Activated CD4-positive, alpha-beta T cell treated with anti-CD3 and anti-CD28 coated beads for 1 hour (primary cell): ENCODE measurements around the gene SUN5.
"Not testable (repeated sequence)": the region's sequence is repeated elsewhere in the genome, so short reads cannot be mapped to it uniquely, and the experiment has no call there.

ENCODE experiments used
- DNase-seq: peaks from one replicate; pipeline ENCODE4 v3.0.0-alpha.2; 2020

Gene SUN5, protein sequence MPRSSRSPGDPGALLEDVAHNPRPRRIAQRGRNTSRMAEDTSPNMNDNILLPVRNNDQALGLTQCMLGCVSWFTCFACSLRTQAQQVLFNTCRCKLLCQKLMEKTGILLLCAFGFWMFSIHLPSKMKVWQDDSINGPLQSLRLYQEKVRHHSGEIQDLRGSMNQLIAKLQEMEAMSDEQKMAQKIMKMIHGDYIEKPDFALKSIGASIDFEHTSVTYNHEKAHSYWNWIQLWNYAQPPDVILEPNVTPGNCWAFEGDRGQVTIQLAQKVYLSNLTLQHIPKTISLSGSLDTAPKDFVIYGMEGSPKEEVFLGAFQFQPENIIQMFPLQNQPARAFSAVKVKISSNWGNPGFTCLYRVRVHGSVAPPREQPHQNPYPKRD

DNA sequence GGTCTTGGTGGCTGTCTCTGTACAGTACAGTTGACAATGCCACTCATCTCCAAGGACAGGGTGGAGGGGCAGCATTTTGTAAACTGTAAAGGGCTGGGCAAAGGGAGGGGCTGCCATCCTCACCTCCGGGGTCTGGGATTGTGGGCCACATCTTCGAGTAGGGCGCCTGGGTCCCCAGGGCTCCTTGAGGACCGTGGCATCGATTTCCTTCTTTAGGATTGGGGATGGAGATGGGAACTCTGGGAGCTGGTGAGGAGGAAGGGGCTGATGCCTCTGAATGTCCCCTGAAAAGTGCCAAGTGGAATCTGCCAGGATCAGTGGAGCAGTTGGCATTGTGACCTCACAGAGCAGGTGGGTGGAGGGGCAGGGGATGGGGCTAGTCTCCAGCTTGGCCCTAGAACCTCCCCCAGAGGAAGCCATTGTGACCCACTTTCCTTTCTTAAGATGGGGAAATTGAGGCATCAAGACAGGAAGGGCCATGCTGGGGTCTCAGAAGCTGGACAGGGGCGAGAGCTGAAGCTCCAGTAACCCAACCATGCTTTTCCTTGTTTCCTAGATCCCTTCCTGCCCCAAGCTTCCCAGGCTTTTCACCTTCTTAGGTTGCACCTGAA is at the start of gene SUN5:
Gene SUN5 (minus strand): TSS at position 293 of the 611 bp plus-strand sequence. CDS start 93 bp downstream, at position 200.
- DNase-seq, result no peak

DNA sequence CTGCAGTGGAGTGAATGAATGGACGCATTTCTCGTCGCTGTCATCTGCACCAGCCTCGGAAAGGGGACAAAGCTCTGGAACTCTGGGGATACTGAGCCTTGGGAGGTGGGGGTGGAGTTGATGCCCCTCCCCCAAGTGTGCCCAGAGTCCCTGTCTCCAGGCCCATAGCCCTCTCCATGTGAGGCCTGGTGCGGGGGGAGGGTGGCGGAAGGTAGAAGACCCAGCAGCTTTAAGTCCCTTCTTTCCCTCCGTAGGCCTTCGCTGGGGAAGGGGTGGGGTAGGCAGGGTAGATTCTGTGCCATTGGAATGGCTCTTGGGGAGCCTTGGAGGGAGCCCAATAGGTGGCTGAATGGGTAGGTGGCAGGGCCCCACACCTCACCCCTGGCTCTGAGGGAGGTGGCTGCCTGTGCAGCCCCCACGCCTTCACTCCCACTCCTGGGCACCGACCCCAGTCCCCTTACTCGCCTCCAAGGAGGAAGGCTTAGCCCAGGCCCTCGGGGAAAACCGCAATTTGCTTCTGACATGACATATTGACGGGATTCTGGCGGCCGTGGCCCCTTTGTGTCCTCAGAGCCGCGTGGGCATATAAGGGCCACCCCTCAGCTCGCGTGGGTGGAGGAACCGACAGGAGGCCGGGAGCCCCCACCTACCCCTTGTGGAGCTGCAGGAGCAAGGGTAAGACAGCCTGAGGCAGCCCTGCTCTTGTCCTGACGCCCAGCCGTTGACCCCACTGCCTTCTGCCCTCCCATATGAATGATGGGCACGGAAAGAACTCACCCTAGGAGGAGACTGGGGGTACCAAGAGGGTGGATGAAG is 49.3 kb upstream of the SUN5 start, which contains the start of gene BPIFB3:
Gene BPIFB3 (plus strand): TSS at position 613 of the 816 bp plus-strand sequence. CDS start 1,533 bp downstream, outside the sequence.
- no peak for DNase-seq

DNA sequence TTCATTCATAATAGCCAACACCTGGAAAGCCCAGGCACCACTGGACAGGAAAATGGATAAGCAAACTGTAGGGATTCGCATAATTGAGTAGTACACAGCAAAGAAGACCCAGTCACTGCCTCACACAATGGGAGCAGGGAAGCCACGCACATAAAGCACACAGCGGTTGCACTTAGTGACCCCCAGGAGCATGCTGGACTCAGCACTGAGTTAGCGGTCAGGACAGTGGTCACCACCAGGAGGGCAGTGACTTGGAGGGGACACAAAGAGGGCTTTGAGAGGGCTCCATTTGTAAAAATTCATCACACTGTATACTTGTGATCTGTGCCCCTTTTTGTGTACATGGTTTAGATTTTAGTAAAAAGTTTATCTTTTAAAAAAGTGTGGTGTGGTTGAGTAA is 47.1 kb upstream of the SUN5 start:
- DNase-seq, result no peak

DNA sequence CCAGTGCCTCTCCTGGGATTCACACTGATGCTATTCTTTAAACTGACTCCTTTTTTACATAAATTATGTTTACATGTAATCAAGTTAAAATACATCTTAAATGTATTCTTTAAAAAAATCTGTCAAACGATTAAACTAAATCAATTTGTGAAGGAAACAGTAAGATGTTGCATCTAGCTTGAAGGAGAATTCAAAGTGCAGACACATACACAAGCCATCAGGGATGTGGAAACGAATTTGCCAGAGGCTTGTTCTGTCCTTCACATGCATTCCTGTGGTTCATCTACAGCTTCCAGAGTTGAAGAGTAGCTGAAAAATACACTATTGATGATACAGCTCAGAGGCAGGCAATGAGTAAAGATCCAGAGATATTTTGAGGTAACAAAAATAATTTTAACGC is 42.2 kb upstream of the SUN5 start:
- no peak for DNase-seq

DNA sequence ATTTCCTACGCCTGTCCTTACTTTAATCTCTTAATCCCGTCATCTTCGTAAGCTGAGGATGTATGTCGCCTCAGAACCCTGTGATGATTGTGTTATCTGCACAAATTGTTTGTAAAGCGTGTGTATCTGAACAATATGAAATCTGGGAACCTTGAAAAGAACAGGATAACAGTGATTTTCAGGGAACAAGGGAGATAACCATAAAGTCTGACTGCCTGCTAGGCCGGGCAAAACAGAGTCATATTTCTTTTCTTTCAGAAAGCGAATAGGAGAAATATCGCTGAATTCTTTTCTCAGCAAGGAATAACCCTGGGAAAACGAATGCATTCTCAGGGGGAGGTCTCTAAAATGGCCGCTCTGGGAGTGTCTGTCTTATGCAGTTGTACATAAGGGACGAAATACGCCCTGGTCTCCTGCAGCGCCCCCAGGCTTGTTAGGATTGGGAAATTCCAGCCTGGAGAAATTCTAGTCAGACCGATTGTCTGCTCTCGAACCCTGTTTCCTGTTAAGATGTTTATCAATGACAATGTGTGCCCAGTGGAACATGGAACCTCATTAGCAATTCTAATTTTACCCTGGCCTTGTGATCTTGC is 41.0 kb upstream of the SUN5 start:
- DNase-seq, result not testable (repeated sequence)

DNA sequence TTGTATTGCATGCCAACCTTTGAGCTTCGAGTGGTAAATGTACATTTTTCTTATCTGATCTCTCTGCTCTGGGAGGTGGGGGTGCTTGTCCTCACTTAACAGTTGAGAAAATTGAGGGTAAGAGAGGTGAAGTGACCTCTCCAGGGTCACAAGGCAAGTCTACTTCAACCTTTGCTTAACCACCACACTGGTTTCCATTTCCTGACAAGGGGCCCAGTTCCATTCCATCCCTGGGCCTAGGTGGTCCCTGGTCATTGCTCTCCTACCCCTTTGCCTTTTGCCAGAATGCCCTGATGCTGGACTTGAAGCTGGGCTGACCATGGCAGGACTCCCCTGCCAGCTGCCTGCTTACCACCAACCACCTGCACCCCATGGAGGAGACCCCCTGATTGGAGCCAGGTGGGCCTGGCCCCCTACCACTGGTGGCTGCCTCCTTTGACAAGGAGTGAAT is 39.5 kb upstream of the SUN5 start:
- no peak for DNase-seq

DNA sequence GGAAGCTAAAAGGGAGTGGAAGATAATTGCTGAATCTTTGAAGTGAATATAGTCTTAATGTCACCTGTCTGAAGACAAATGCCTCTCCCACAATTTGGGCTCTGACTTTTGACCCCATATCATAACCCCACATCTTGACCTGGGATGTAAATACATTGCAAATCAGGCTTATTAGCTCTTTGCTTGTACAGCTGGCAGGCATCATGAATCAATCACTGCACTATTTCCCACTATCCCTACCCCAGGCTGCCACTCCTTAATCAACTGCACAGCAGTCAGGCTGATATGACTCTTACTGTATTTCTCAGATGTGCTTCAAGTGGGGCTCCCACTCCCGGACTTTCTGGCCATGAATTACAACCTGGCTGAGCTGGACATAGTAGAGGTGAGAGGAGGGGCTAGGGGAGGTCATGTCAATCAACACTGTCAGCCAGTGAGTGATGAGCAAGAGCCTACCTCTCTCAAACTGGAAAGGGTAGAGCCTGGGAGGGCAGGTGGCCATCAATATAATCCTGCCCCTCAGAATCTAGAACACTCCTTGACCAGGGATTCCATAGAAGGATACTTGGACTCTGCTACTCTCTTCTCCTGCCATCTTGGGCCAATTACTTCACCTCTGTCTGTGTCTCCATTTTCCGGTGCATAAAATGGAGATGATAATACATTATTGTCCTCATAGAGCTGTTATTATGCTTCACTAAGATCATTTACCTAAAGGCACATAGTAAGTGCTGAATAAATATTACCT is 38.9 kb upstream of the SUN5 start:
- no peak for DNase-seq

DNA sequence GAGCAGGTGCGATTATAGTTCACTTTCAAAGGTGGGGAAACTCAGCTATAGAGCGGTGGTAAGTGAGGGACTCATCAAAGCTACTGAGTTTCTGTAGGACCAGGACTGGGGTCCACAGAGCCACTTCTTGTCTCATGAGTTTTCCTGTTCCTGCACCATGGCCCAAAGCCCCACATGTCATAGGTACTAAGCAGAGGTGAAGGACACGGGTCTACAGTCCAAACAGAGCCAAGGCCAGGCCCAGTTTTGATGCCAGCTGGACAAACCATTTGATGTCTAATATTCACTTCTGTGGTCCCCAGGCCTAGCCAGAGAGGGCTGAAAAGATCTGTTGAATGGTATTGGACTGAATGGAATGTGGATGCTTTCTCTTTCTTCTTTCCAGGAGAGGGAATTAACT is 38.2 kb upstream of the SUN5 start:
- DNase-seq, result no peak

DNA sequence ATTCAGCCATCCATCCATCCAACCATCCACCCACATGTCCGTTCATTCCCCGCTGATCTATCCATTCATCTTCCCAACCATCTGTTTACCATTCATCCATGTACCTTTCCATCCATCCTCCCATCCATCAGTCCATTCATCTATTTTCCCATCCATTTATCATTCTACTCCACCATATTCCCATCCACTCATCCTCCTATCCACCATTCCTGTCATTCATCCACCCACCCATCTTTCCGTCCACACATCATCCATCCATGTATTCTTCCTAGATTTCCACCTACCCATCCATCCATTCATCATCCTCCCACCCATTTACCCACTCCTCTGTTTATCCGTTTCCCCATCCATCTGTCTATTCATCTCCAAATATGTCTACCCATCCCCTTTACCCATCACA is 34.0 kb upstream of the SUN5 start:
- DNase-seq, result no peak

DNA sequence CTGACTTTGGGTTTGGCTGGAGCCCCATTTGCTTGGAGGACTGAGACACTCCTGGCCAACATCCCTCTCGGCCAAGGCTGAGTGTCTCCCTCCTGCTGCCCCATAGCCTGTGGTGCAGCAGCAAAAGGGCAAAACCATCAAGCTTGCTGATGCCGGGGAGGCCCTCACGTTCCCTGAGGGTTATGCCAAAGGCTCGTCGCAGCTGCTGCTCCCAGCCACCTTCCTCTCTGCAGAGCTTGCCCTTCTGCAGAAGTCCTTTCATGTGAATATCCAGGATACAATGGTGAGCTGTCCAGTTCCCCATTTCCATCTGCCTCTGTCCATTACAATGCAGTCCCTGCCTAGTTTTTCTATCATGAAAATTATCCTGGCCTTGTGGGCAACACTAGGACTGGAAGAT is 33.2 kb upstream of the SUN5 start:
- no peak for DNase-seq

DNA sequence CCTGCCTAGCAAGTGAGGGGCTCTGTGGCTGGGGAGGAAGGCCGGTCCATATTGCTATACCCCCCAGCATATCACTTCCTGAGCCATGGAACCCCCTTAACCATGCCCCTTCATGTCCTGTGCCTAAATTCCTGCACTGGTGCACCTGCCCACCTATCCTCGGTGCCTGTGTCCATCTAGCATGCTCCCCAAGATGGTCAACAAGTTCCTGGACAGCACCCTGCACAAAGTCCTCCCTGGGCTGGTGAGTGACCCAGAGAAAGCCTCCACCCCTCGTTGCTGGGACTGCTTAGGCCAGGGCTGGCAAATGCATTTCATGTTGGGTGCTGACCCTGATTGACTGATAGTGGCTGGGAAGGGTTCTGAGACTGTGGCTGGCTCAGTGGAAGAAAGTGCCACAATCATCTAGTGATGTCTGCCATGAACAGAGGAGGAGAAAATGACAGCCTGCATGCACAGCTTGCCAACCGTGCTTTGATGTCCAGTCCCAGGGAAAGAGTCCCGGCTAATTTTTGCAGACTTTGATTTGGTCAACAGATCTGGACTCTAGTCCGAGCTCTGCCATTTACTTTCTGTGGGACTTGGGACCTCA is 30.8 kb upstream of the SUN5 start:
- DNase-seq, result no peak

DNA sequence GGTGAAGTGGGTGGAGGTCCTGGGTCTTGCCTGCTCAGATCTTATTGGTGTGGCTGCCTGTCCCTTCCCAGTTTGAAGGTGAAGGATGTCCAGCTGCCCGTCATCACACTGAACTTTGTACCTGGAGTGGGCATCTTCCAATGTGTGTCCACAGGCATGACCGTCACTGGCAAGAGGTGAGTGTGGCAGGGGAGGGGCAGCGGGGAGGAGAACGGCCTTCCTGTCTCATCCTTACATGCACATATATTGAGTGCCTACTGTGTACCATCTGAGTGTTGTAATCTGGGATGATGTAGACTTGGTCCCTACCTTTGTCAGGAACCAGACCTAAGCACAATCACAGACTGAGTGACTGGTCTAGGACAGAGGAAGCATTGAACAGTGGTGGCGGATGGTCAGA is 29.9 kb upstream of the SUN5 start:
- no peak for DNase-seq

DNA sequence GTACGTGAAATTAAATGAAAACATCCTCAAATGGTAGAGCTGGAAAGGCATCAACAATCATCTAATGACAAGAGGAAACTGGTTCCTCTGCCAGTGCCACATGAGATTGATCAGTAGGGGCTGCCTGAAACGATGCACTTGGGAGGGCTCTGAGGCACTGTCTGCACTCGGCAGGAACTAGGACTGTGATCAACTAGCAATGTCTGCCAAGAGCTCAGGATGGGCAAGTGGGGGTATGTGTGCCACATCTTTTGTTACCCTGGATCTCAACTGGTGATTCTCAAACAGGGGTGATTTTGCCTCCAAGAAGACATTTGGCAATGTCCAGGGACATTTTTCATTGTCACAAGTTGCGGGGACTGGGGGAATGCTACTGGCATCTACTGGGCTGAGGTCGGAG is 29.1 kb upstream of the SUN5 start:
- no peak for DNase-seq

DNA sequence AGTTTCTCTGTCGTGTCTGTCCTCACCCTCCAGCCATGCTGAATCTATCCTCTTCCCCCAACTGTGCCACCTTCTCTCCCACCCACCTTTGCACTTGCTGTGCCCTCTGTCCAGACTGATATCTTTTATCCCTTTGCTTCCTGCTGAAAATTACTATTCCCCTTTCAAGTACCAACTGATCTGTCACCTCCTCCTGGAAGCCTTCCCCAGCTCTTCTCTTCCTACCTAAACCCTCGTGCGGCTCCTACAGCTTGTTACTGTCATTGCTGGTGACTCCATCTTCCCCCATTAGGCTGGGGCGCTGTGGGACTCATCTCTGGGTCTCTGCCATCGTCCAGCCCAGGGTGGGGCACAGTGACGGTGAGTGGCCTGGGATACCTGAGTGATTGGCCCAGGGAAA is 28.3 kb upstream of the SUN5 start:
- DNase-seq, result no peak

DNA sequence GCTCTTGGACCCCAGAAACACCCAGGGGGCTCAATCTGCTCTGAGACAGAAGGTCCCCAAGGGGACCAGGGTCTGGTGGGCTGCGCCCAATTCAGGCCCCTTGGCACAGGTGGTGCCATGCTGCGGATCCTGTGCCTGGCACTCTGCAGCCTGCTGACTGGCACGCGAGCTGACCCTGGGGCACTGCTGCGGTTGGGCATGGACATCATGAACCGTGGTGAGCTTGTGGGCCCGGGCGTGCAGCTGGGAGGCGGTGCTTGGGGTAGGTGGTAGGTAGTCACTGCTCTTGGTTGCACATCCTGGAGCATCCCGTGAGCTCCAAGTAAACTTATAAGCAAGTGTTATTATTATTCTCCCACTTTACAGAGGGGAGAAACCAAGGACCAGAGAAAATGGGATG is 27.3 kb upstream of the SUN5 start, which contains the start of gene BPIFB6:
Gene BPIFB6 (plus strand): TSS at position 118 of the 400 bp plus-strand sequence. CDS start 0 bp downstream, at position 118.
- no peak for DNase-seq

DNA sequence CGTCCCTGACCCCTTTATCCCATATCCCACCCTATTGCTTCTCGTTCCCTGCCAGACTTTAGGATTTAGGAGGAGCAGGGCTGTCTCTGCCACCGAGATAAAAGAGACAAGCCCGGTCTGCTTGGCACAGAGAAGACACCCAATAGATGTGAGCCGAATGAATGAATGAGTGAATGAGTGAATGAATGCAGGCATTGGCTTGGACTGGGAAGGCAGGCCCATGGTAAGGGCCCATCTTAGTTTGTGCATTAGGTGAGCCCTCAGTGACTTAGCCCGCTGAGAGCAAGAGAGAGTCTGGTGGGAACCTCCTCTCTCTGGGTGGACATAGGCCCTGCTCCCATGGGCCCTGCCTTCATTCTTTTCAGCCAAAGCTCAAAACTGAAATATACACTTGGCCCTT is 26.3 kb upstream of the SUN5 start:
- DNase-seq, result no peak

DNA sequence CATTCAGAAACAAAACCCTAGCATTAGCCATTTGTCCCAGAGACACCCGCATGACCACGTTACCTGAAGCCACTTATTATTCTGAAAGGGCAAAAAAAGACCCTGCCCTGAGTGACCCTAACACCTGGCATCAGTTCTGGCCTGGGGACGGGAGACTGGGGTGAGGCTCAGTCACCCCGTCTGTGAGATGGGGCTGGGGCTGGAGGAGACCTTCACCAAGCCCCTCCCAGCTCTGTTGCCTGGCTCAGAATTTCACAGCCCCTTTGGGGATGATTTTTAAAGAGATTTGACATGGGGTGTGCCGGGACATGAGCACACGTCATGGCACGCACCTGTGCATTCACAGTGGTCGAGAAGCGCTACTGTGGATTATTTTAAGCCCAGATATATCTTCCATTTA is 25.8 kb upstream of the SUN5 start:
- DNase-seq, result no peak

DNA sequence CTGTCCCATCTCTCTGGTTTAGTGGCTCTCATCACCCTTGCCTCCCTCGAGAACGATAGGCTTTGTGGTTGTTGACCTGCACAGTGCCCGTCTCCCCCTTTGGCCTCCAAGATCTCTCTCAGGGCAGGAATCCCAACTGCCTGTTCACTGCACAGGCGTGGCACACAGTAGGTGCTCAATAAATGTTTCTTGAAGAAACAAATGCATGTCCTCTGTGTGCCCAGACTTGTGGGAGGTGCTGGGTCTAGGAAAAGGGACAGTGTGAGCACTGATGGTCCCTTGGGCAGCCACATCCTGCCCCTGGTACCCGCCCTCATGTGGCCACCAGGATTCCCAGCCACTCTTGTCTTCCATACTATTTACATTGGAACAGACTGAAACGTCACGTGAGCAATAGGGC is 24.6 kb upstream of the SUN5 start:
- no peak for DNase-seq

DNA sequence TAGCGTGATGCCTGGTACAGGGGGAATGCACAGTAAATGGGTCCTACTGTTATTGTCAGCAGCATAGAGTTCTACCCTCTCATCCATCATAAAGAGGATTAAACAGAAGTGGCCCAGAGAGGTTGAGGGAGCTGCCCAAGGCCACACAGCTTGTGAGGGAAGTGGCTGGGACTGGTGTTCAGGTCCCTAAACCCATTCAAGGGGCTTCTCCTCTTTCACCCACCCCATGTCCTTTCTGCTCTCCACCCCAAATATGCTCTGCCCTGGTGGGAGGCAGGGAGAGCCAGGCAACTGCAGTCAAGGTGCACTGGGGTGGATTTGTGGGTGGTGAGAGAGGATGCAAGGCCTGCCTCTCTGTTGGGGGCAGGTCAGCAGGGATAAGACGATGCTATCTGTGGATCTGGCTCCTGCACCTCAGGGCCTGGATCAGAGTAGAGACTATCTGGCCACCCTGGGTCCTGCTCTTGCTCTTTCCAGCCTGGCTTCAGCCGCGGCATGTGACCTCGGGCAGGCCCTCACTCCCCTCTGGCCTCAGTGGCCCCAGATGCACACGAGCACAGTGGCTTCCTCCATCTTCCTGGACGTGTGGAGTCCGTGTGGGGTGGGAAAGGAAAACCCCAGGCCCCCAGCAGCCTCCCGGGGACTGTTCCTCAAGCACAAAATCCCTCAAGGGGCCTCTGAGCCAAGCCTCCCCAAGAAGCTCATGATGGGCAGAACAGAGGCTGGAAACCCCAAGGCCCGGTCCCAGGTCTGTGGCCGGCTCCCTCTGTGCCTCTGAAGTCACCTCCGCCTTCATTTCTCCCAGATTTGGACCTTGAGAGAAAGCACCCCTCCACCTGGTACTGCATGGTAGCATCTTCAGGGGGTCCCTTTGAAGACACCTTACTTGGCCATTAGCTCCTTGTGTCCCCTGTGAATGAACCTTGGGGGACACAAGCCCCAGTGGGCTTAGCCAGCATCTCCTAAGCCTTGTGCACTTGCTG is 23.8 kb upstream of the SUN5 start:
- no peak for DNase-seq
